ENCODE results near the gene USP11.

Gene USP11

GRCh38 chrX:47218920-47219815 lies 13.6 kb upstream of the USP11 start:
- peak; percentile 11 for DNase-seq
- in situ Hi-C loops (cut with HindIII; ENCODE audit: low pct_ligation_motif_present, low pct_unique_long_range_greater_than_20kb, low sequenced_read_pairs), result no loop called here

GRCh38 chrX:47221756-47222155 lies 11.1 kb upstream of the USP11 start:
- no peak for DNase-seq
- in situ Hi-C loops (cut with HindIII; ENCODE audit: low pct_ligation_motif_present, low pct_unique_long_range_greater_than_20kb, low sequenced_read_pairs), result no loop called here

GRCh38 chrX:47222751-47223350 lies 10.0 kb upstream of the USP11 start:
- DNase-seq, result no peak
- in situ Hi-C loops (cut with HindIII; ENCODE audit: low pct_ligation_motif_present, low pct_unique_long_range_greater_than_20kb, low sequenced_read_pairs), result no loop called here

GRCh38 chrX:47223476-47224250 lies 9.1 kb upstream of the USP11 start:
- DNase-seq, result no peak
- in situ Hi-C loops (cut with HindIII; ENCODE audit: low pct_ligation_motif_present, low pct_unique_long_range_greater_than_20kb, low sequenced_read_pairs), result no loop called here

GRCh38 chrX:47224266-47224895 lies 8.4 kb upstream of the USP11 start:
- in situ Hi-C loops (cut with HindIII; ENCODE audit: low pct_ligation_motif_present, low pct_unique_long_range_greater_than_20kb, low sequenced_read_pairs), result no loop called here
- DNase-seq, result no peak

GRCh38 chrX:47224896-47225290 lies 7.9 kb upstream of the USP11 start:
- in situ Hi-C loops (cut with HindIII; ENCODE audit: low pct_ligation_motif_present, low pct_unique_long_range_greater_than_20kb, low sequenced_read_pairs), result no loop called here
- DNase-seq, result no peak

- in situ Hi-C loops (cut with HindIII; ENCODE audit: low pct_ligation_motif_present, low pct_unique_long_range_greater_than_20kb, low sequenced_read_pairs), result no loop called here
- no peak for DNase-seq
Observed at GRCh38 chrX:47226071-47226470, 6.7 kb upstream of the USP11 start.

GRCh38 chrX:47226531-47227333 lies 6.1 kb upstream of the USP11 start:
- in situ Hi-C loops (cut with HindIII; ENCODE audit: low pct_ligation_motif_present, low pct_unique_long_range_greater_than_20kb, low sequenced_read_pairs), result no loop called here
- no peak for DNase-seq

GRCh38 chrX:47227334-47227583 lies 5.5 kb upstream of the USP11 start:
- DNase-seq, result no peak
- in situ Hi-C loops (cut with HindIII; ENCODE audit: low pct_ligation_motif_present, low pct_unique_long_range_greater_than_20kb, low sequenced_read_pairs), result no loop called here

GRCh38 chrX:47228550-47229270 lies 4.1 kb upstream of the USP11 start:
- in situ Hi-C loops (cut with HindIII; ENCODE audit: low pct_ligation_motif_present, low pct_unique_long_range_greater_than_20kb, low sequenced_read_pairs), result no loop called here
- DNase-seq, result no peak

GRCh38 chrX:47229427-47229826 lies 3.4 kb upstream of the USP11 start:
- in situ Hi-C loops (cut with HindIII; ENCODE audit: low pct_ligation_motif_present, low pct_unique_long_range_greater_than_20kb, low sequenced_read_pairs), result no loop called here
- DNase-seq, result no peak

GRCh38 chrX:47230136-47230868 lies 2.5 kb upstream of the USP11 start:
- in situ Hi-C loops (cut with HindIII; ENCODE audit: low pct_ligation_motif_present, low pct_unique_long_range_greater_than_20kb, low sequenced_read_pairs), result no loop called here

GRCh38 chrX:47231167-47231566 lies 1.6 kb upstream of the USP11 start:
- in situ Hi-C loops (cut with HindIII; ENCODE audit: low pct_ligation_motif_present, low pct_unique_long_range_greater_than_20kb, low sequenced_read_pairs), result no loop called here
- DNase-seq, result no peak

More at GRCh38 chrX:47230136-47230868, 2.5 kb upstream of the USP11 start:
- no peak for DNase-seq

- in situ Hi-C loops (cut with HindIII; ENCODE audit: low pct_ligation_motif_present, low pct_unique_long_range_greater_than_20kb, low sequenced_read_pairs), result no loop called here
- no peak for DNase-seq
Observed at GRCh38 chrX:47232197-47232802, 509 bp upstream of the USP11 start.

GRCh38 chrX:47233333-47234113 lies 714 bp downstream of the USP11 start:
- in situ Hi-C loops (cut with HindIII; ENCODE audit: low pct_ligation_motif_present, low pct_unique_long_range_greater_than_20kb, low sequenced_read_pairs), result no loop called here
- peak; percentile 89 for DNase-seq

GRCh38 chrX:47234583-47234982 lies 1.8 kb downstream of the USP11 start:
- DNase-seq, result no peak
- in situ Hi-C loops (cut with HindIII; ENCODE audit: low pct_ligation_motif_present, low pct_unique_long_range_greater_than_20kb, low sequenced_read_pairs), result no loop called here
